ENCODE measurements around the gene PHACTR1. TPM values are rescaled to one million over a fixed set of nuclear protein-coding genes. Genes with fewer than 3 reads are reported as not detected.

The PHACTR1 gene
- polyA plus RNA-seq, 3 donors, result 6.1 to 26.9 (median 7.6) TPM

GRCh38 chr6:12844284-12845223 lies 128.0 kb downstream of the PHACTR1 start:
- no peak overlapping the region for H3K27ac Mint-ChIP-seq
- no peaks in the 10 kb centered on the region for H3K36me3 Mint-ChIP-seq
- H3K4me3 Mint-ChIP-seq, result no peak overlapping the region
- Histone ChIP-seq H3K4me2 (replicated peaks; ENCODE audit: extremely low read depth, low read length, poor library complexity, severe bottlenecking) (no peak overlapping the region), H3K9me3 (replicated peaks in 1 of 2; ENCODE audit: control insufficient read depth in 1 of 2, insufficient read depth in 1 of 2, low read length in 2 of 2) (no peaks in the 10 kb centered on the region), H3K4me1 (ENCODE audit: control insufficient read depth in 1 of 2, insufficient read depth in 2 of 2, low read length in 2 of 2) (no peaks in the 10 kb centered on the region), H4K20me1 (ENCODE audit: insufficient read depth, low read length) (no peaks in the 10 kb centered on the region), H3K9ac (ENCODE audit: insufficient read depth, low read length, poor library complexity, severe bottlenecking) (no peak overlapping the region), H3K79me2 (ENCODE audit: insufficient read depth, low read length) (no peaks in the 10 kb centered on the region), H3K27ac (ENCODE audit: low read depth in 1 of 2, low read length in 2 of 2) (no peak overlapping the region), H3K4me3 (replicated peaks in 1 of 3; ENCODE audit: low read depth in 2 of 3, low read length in 3 of 3) (no peak overlapping the region), H2AFZ (ENCODE audit: insufficient read depth, low read depth, low read length, poor library complexity, severe bottlenecking) (no peak overlapping the region), H3K27me3 (ENCODE audit: control insufficient read depth in 2 of 2, insufficient read depth in 2 of 2, low read length in 2 of 2) (no peaks in the 10 kb centered on the region), H3K36me3 (replicated peaks in 1 of 2; ENCODE audit: control insufficient read depth in 1 of 2, insufficient read depth in 2 of 2, low read length in 2 of 2) (no peaks in the 10 kb centered on the region)
- WGBS (ENCODE audit: insufficient coverage), result 70% methylated on average over 4 of the region's 11 CpGs
- intact Hi-C loops (cut with micrococcal nuclease), result no loop called here
- peak in 1 of 3 donors; percentile 4 for DNase-seq
- TF ChIP-seq CTCF (IDR thresholded peaks at IDR 0.05), result peak; percentile 74
- H3K27me3 Mint-ChIP-seq (ENCODE audit: low read depth in 3 of 3), result peaks cover 0 to 3% (median 2%) of the 10 kb centered on the region in 3 donors
- no peaks in the 10 kb centered on the region for H3K4me1 Mint-ChIP-seq
- H3K9me3 Mint-ChIP-seq, result peaks cover 0 to 2% (median 0%) of the 10 kb centered on the region in 7 donors

DNA sequence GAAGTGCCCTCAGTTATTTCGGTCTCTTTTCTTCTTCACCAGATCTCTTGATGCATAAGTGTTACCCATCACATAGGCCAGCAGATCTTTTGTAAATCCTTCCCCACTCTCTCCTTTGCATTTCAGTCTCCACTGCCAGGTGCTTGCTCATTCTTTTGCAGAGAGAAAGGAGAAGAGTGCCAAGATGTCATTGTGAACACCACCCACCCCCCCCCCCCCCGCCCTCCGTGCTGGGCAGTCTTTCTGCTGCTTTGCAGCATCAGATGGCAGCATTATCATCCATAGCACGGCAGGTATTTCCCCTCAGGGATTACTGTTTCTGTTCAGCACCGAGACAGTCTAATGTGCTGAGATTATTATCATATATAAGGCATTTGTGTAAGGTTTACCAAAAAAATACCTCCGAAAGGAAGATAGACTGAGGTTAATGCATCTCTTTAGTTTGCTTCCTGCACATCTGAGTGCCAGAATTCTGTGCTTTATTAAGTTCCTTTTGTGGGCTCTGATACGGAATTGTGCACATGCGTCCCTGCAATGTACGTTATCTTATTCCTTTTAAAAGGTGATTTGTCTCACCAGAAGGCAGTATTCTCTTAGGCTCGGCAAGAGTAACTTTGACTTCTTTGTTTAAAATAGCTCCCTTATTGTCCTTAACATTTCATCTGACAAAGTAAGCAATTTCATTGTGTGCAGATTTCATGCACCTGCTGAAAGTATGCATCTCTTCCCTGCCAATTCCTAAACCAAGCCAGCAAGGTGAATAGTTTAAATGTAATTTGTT lies 128.8 kb downstream of the PHACTR1 start:
- Mint-ChIP-seq H3K4me1 (no peaks in the 10 kb centered on the region), H3K27me3 (ENCODE audit: low read depth in 3 of 3) (peaks cover 0 to 7% (median 2%) of the 10 kb centered on the region in 3 donors), H3K9me3 (no peaks in the 10 kb centered on the region), H3K36me3 (no peaks in the 10 kb centered on the region), H3K27ac (no peak overlapping the region), H3K4me3 (no peak overlapping the region)
- Histone ChIP-seq H3K79me2 (ENCODE audit: insufficient read depth, low read length) (no peaks in the 10 kb centered on the region), H3K9ac (ENCODE audit: insufficient read depth, low read length, poor library complexity, severe bottlenecking) (no peak overlapping the region), H3K27me3 (ENCODE audit: control insufficient read depth in 2 of 2, insufficient read depth in 2 of 2, low read length in 2 of 2) (no peaks in the 10 kb centered on the region), H3K4me3 (replicated peaks in 1 of 3; ENCODE audit: low read depth in 2 of 3, low read length in 3 of 3) (no peak overlapping the region), H3K4me2 (replicated peaks; ENCODE audit: extremely low read depth, low read length, poor library complexity, severe bottlenecking) (no peak overlapping the region), H3K9me3 (replicated peaks in 1 of 2; ENCODE audit: control insufficient read depth in 1 of 2, insufficient read depth in 1 of 2, low read length in 2 of 2) (no peaks in the 10 kb centered on the region), H4K20me1 (ENCODE audit: insufficient read depth, low read length) (no peaks in the 10 kb centered on the region), H3K27ac (ENCODE audit: low read depth in 1 of 2, low read length in 2 of 2) (no peak overlapping the region), H2AFZ (ENCODE audit: insufficient read depth, low read depth, low read length, poor library complexity, severe bottlenecking) (no peak overlapping the region), H3K36me3 (replicated peaks in 1 of 2; ENCODE audit: control insufficient read depth in 1 of 2, insufficient read depth in 2 of 2, low read length in 2 of 2) (no peaks in the 10 kb centered on the region), H3K4me1 (ENCODE audit: control insufficient read depth in 1 of 2, insufficient read depth in 2 of 2, low read length in 2 of 2) (no peaks in the 10 kb centered on the region)
- intact Hi-C loops (cut with micrococcal nuclease), result no loop called here
- TF ChIP-seq CTCF (IDR thresholded peaks at IDR 0.05), result no peak
- DNase-seq, result no peak
- 92% methylated on average over 3 of the region's 10 CpGs for WGBS (ENCODE audit: insufficient coverage)

All from CD14-positive monocyte (primary cell).